K562 (cell line): Measurements from ENCODE around the gene PPAT.

ENCODE experiments used
- CEBPB ChIP-seq: fragments of 450-650 bp; IDR thresholded peaks from 2 replicates; pipeline ENCODE4 v1.6.1; 2016; ENCODE audit warnings: missing genetic modification characterization, missing compliant biosample characterization
- EP300 ChIP-seq: IDR thresholded peaks from 2 replicates; pipeline ENCODE4 v1.6.1; 2012; ENCODE audit warnings: low read length, improper control_type of control experiment
- EWSR1 ChIP-seq: fragments of 450-650 bp; IDR thresholded peaks from 2 replicates; pipeline ENCODE4 v1.6.1; 2018; ENCODE audit warnings: borderline replicate concordance, mild to moderate bottlenecking, low read depth, moderate library complexity; ENCODE audit not compliant: partially characterized antibody
- KDM1A ChIP-seq, 2 experiments: fragments of 450-650 bp; IDR thresholded peaks; 2 replicates each; pipeline ENCODE4 v1.6.1; 2016; ENCODE audit warnings: mild to moderate bottlenecking in 2 of 2
- MYC ChIP-seq, 2 experiments: fragments of 250-450 bp in 1 of 2; sonication (Bioruptor Pico) in 1 of 2; IDR thresholded peaks; 2 replicates each; pipeline versions ENCODE4 v1.5.1 to v1.6.1; 2012 to 2021; ENCODE audit warnings: low read depth in 2 of 2, borderline replicate concordance in 1 of 2, improper control_type of control experiment in 1 of 2, low read length in 1 of 2, mild to moderate bottlenecking in 1 of 2, moderate library complexity in 1 of 2
- NR4A1 ChIP-seq, 2 experiments: fragments of 250-450 bp in 1 of 2; fragments of 450-650 bp in 1 of 2; sonication (Bioruptor Pico) in 1 of 2; IDR thresholded peaks; 2 replicates each; pipeline versions ENCODE4 v1.4.0 to v1.6.1; 2016 to 2020; ENCODE audit warnings: mild to moderate bottlenecking in 2 of 2, missing compliant biosample characterization in 1 of 2, missing genetic modification characterization in 1 of 2, moderate library complexity in 1 of 2
- ZEB2 ChIP-seq: fragments of 450-650 bp; IDR thresholded peaks from 2 replicates; pipeline ENCODE4 v1.6.1; 2016
- ZFP91 ChIP-seq: sonication (generic); formaldehyde crosslinking; IDR thresholded peaks from 2 replicates; pipeline ENCODE4 v1.8.0; 2022; ENCODE audit warnings: mild to moderate bottlenecking, missing genetic modification reagents
- ZNF212 ChIP-seq: fragments of 450-650 bp; formaldehyde crosslinking; IDR thresholded peaks from 2 replicates; pipeline ENCODE4 v1.4.0; 2020; ENCODE audit warnings: mild to moderate bottlenecking
- ZNF24 ChIP-seq: fragments of 450-650 bp; IDR thresholded peaks from 2 replicates; pipeline ENCODE4 v1.6.1; 2016

DNA sequence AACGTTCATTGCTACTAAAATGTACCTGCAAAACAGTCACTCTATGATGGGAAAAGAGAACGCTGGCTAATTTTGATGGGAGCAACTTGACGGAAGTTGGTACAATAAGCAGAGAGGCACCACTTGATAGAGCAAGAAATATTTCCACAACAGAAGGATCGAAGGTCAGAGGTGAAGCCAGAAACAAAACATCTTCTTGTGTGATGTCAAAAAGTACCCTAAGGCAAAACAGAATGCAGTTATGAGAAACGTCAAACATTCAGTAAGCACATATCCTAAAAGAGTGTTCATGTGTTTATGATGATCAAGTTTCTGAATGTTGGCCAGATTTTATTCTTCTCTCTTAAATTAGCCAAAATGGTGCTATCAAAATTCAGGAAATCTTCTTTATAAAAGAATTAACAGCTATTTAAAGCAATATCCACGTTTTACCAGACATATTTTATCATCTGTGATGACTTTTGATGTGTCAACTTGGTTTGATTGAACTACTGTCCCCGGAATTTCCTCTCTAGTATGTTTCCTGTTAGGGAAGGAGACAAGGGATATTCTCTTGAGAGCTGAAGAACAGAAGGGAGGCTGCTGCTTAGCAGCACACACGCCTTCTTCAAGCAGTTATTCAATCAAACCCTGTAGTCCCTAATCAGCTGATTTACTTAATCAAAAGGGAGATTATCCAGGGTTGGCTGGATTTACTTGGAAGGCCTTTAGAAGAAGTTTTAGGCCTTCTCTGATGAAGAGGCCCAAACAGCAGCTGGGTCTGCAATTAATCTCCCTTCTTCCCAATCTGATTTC lies 63.8 kb downstream of the PPAT start:
- TF ChIP-seq KDM1A (IDR thresholded peaks at IDR 0.05) = no peak
- TF ChIP-seq ZFP91 = no peak
- no peak for TF ChIP-seq CEBPB (tag)
- no peak for TF ChIP-seq EWSR1
- TF ChIP-seq ZNF212 (CRISPR knock-in tag) = no peak
- no peak for TF ChIP-seq ZEB2
- no peak for TF ChIP-seq NR4A1 (CRISPR knock-in tag; IDR thresholded peaks at IDR 0.05)
- TF ChIP-seq NR4A1 (tag; IDR thresholded peaks at IDR 0.05) = no peak
- TF ChIP-seq MYC (IDR thresholded peaks at IDR 0.05; ENCODE audit: low read depth, low read length) = no peak
- no peak for TF ChIP-seq MYC (CRISPR knock-in tag; IDR thresholded peaks at IDR 0.05; ENCODE audit: borderline replicate concordance, low read depth)
- TF ChIP-seq ZNF24 = no peak
- no peak for TF ChIP-seq EP300
